ENCODE data around the gene SHROOM1.

- TF ChIP-seq CTCF (IDR thresholded peaks at IDR 0.05) = no peak
- no peak for TF ChIP-seq POLR2A (IDR thresholded peaks at IDR 0.05)
Measured at GRCh38 chr5:132859889-132860437, 29.5 kb upstream of the SHROOM1 start.
